H1 (cell line): ENCODE results near the gene HBB. TPM values are rescaled to one million over a fixed set of nuclear protein-coding genes. Genes with fewer than 3 reads are reported as not detected.

Experiments used
- CTCF ChIA-PET: fragments of 300-600 bp; sonication (Branson Sonifier 250); formaldehyde crosslinking; loops from one replicate; lab custom pipeline; 2021; ENCODE audit not compliant: partially characterized antibody; lab: Charles Lee
- POLR2A ChIA-PET: fragments of 300-600 bp; sonication (Branson Sonifier 250); formaldehyde crosslinking; loops from one replicate; lab custom pipeline; 2021; ENCODE audit warnings: inconsistent platforms; ENCODE audit not compliant: partially characterized antibody; lab: Charles Lee
- DNase-seq, 2 experiments: peaks; one replicate each; pipeline versions ENCODE4 v3.0.0 to v3.0.0-alpha.2; 2010 to 2022; ENCODE audit warnings: low spot score in 2 of 2, low read depth in 1 of 2, mixed read lengths in 1 of 2
- FAIRE-seq: peaks from 2 replicates; lab custom pipeline; 2011; peaks lifted over from hg19 to GRCh38; lab: Jason Lieb, UNC
- H2AFZ ChIP-seq: 2 replicates; pipeline ENCODE4 v1.8.1; 2012; ENCODE audit warnings: low read length, inconsistent platforms
- H2AK5ac ChIP-seq: 2 replicates; pipeline ENCODE4 v1.6.1; 2013; ENCODE audit warnings: low read depth, low read length
- H2BK120ac ChIP-seq: replicated peaks from 2 replicates; pipeline ENCODE3; 2013; ENCODE audit warnings: low read depth, low read length, inconsistent platforms
- H2BK12ac ChIP-seq: 2 replicates; pipeline ENCODE4 v1.6.1; 2013; ENCODE audit warnings: low read depth, low read length
- H2BK15ac ChIP-seq: 2 replicates; pipeline ENCODE4 v1.6.1; 2013; ENCODE audit warnings: low read length
- H2BK20ac ChIP-seq: 2 replicates; pipeline ENCODE4 v1.6.1; 2013; ENCODE audit warnings: low read length
- H2BK5ac ChIP-seq: 2 replicates; pipeline ENCODE4 v1.6.1; 2013; ENCODE audit warnings: low read depth, low read length
- H3K14ac ChIP-seq: 2 replicates; pipeline ENCODE4 v1.6.1; 2013; ENCODE audit warnings: inconsistent platforms; ENCODE audit not compliant: insufficient read length
- H3K18ac ChIP-seq: 2 replicates; pipeline ENCODE4 v1.6.1; 2013; ENCODE audit warnings: low read length; ENCODE audit errors: extremely low read depth
- H3K23ac ChIP-seq: 2 replicates; pipeline ENCODE4 v1.6.1; 2013; ENCODE audit warnings: inconsistent platforms; ENCODE audit not compliant: insufficient read length
- H3K23me2 ChIP-seq: 2 replicates; pipeline ENCODE4 v1.6.1; 2013; ENCODE audit warnings: low read depth, low read length
- H3K27ac ChIP-seq: 2 replicates; pipeline ENCODE4 v1.6.1; 2011; ENCODE audit warnings: low read depth, low read length, inconsistent platforms
- H3K27me3 ChIP-seq, 4 experiments: replicated peaks in 1 of 4; 1 replicate in 1 of 4; 2 replicates in 3 of 4; pipeline versions ENCODE4 v1.6.1 to v1.8.1; 2011 to 2013; ENCODE audit warnings: low read length in 3 of 4, mild to moderate bottlenecking in 3 of 4, inconsistent platforms in 2 of 4, mixed read lengths in 2 of 4, moderate library complexity in 1 of 4; ENCODE audit not compliant: control insufficient read depth in 3 of 4, insufficient read depth in 3 of 4; ENCODE audit errors: extremely low read depth in 1 of 4
- H3K36me3 ChIP-seq, 4 experiments: 2 replicates each; pipeline versions ENCODE4 v1.6.1 to v1.8.1; 2011 to 2013; ENCODE audit warnings: mild to moderate bottlenecking in 4 of 4, low read length in 3 of 4, moderate library complexity in 2 of 4, control low read depth in 1 of 4, inconsistent platforms in 1 of 4; ENCODE audit not compliant: insufficient read depth in 4 of 4, control insufficient read depth in 2 of 4
- H3K4ac ChIP-seq: replicated peaks from 2 replicates; pipeline ENCODE3; 2013; ENCODE audit warnings: low read length, low read depth, mixed read lengths, inconsistent platforms; ENCODE audit not compliant: insufficient read length
- H3K4me1 ChIP-seq, 4 experiments: replicated peaks in 1 of 4; 1 replicate in 1 of 4; 2 replicates in 3 of 4; pipeline versions ENCODE4 v1.6.1 to v1.8.1; 2011 to 2013; ENCODE audit warnings: low read length in 3 of 4, inconsistent platforms in 2 of 4, mixed read lengths in 1 of 4; ENCODE audit not compliant: insufficient read depth in 4 of 4, control insufficient read depth in 3 of 4
- H3K4me2 ChIP-seq, 2 experiments: 2 replicates each; pipeline versions ENCODE4 v1.6.1 to v1.8.1; 2011 to 2013; ENCODE audit warnings: low read depth in 2 of 2, low read length in 2 of 2, control low read depth in 1 of 2, inconsistent platforms in 1 of 2, mild to moderate bottlenecking in 1 of 2; ENCODE audit not compliant: insufficient read depth in 1 of 2
- H3K4me3 ChIP-seq, 4 experiments: fragments of 200-600, 300-600 bp in 1 of 4; sonication (generic), shearing (Covaris generic), sonication (Bioruptor Twin) in 1 of 4; 2 replicates each; pipeline versions ENCODE4 v1.5.1 to v1.8.1; 2011 to 2016; ENCODE audit warnings: low read length in 4 of 4, low read depth in 3 of 4, control low read depth in 2 of 4, inconsistent platforms in 2 of 4, mild to moderate bottlenecking in 2 of 4, mixed read lengths in 1 of 4, moderate library complexity in 1 of 4; ENCODE audit not compliant: insufficient read depth in 2 of 4; ENCODE audit errors: extremely low read depth in 1 of 4
- H3K56ac ChIP-seq: replicated peaks from 2 replicates; pipeline ENCODE3; 2013; ENCODE audit warnings: low read depth, mild to moderate bottlenecking, mixed read lengths, low read length, inconsistent platforms; ENCODE audit not compliant: insufficient read length
- H3K79me1 ChIP-seq: 2 replicates; pipeline ENCODE4 v1.6.1; 2013; ENCODE audit warnings: low read depth, low read length, control low read depth
- H3K79me2 ChIP-seq, 2 experiments: 2 replicates each; pipeline versions ENCODE4 v1.6.1 to v1.8.1; 2012 to 2013; ENCODE audit warnings: low read length in 2 of 2, mild to moderate bottlenecking in 2 of 2, inconsistent platforms in 1 of 2; ENCODE audit not compliant: insufficient read depth in 2 of 2, control insufficient read depth in 1 of 2
- H3K9ac ChIP-seq, 4 experiments: replicated peaks in 1 of 4; 1 replicate in 1 of 4; 2 replicates in 3 of 4; pipeline versions ENCODE4 v1.6.1 to v1.8.1; 2011 to 2013; ENCODE audit warnings: low read depth in 3 of 4, low read length in 3 of 4, control low read depth in 2 of 4, mild to moderate bottlenecking in 2 of 4, moderate library complexity in 2 of 4, inconsistent platforms in 1 of 4; ENCODE audit errors: extremely low read depth in 1 of 4
- H3K9me3 ChIP-seq, 2 experiments: 2 replicates each; pipeline versions ENCODE4 v1.6.1 to v1.8.1; 2012 to 2013; ENCODE audit warnings: mild to moderate bottlenecking in 2 of 2, moderate library complexity in 2 of 2, control low read depth in 1 of 2, inconsistent platforms in 1 of 2, low read depth in 1 of 2, low read length in 1 of 2, mixed read lengths in 1 of 2; ENCODE audit not compliant: insufficient read depth in 2 of 2
- H4K20me1 ChIP-seq, 2 experiments: replicated peaks in 1 of 2; 2 replicates each; pipeline versions ENCODE3 to v1.8.1; 2011 to 2013; ENCODE audit warnings: inconsistent platforms in 2 of 2, low read length in 2 of 2, mild to moderate bottlenecking in 1 of 2; ENCODE audit not compliant: insufficient read depth in 2 of 2, control insufficient read depth in 1 of 2
- H4K5ac ChIP-seq: 2 replicates; pipeline ENCODE4 v1.6.1; 2013; ENCODE audit warnings: low read length, low read depth, mixed read lengths, inconsistent platforms; ENCODE audit not compliant: insufficient read length
- H4K8ac ChIP-seq: 2 replicates; pipeline ENCODE4 v1.8.0; 2013; ENCODE audit warnings: mild to moderate bottlenecking, moderate library complexity, low read length, inconsistent platforms; ENCODE audit not compliant: insufficient read depth; ENCODE audit errors: extremely low read depth
- H4K91ac ChIP-seq: replicated peaks from 2 replicates; pipeline ENCODE3; 2013; ENCODE audit warnings: low read length, mixed read lengths, inconsistent platforms; ENCODE audit not compliant: insufficient read length
- ASH2L ChIP-seq: fragments of 200-600, 300-600 bp; sonication (generic); IDR thresholded peaks from one replicate; pipeline ENCODE4 v1.7.1; 2017; ENCODE audit warnings: low read length
- CHD2 ChIP-seq: IDR thresholded peaks from 2 replicates; pipeline ENCODE4 v1.6.1; 2012; ENCODE audit warnings: low read length, improper control_type of control experiment
- EP300 ChIP-seq, 2 experiments: IDR thresholded peaks; 1 replicate in 1 of 2; 2 replicates in 1 of 2; pipeline ENCODE4 v1.6.1; 2011 to 2012; ENCODE audit warnings: low read depth in 2 of 2, low read length in 2 of 2, mild to moderate bottlenecking in 2 of 2, borderline replicate concordance in 1 of 2, inconsistent platforms in 1 of 2, moderate library complexity in 1 of 2
- GTF2F1 ChIP-seq: IDR thresholded peaks from 2 replicates; pipeline ENCODE4 v1.6.1; 2012; ENCODE audit warnings: low read depth, low read length, improper control_type of control experiment, borderline replicate concordance
- MAFK ChIP-seq: IDR thresholded peaks from 2 replicates; pipeline ENCODE4 v1.6.1; 2012; ENCODE audit warnings: low read depth, mild to moderate bottlenecking, improper control_type of control experiment, low read length
- NANOG ChIP-seq: IDR thresholded peaks from 2 replicates; pipeline ENCODE4 v1.6.1; 2011; ENCODE audit warnings: low read length, low read depth, mild to moderate bottlenecking, inconsistent platforms; ENCODE audit not compliant: insufficient read depth, poor library complexity, severe bottlenecking
- RBBP5 ChIP-seq: IDR thresholded peaks from 2 replicates; pipeline ENCODE4 v1.7.1; 2012; ENCODE audit warnings: low read depth, mild to moderate bottlenecking, inconsistent platforms, low read length, moderate library complexity, borderline replicate concordance
- TAF7 ChIP-seq: optimal IDR thresholded peaks from 2 replicates; pipeline ENCODE3; 2011; ENCODE audit warnings: low read depth, mild to moderate bottlenecking, inconsistent platforms, low read length, moderate library complexity, borderline replicate concordance
- ZNF274 ChIP-seq: IDR thresholded peaks from 2 replicates; pipeline ENCODE4 v1.7.0; 2012; ENCODE audit warnings: low read length, borderline replicate concordance; ENCODE audit errors: extremely low read depth
- WGBS, 2 experiments: shearing (Covaris generic) in 1 of 2; methylation state at CpG; one replicate each; pipeline versions ENCODE4 v1.1.6 to v1.1.7; 2013 to 2015; ENCODE audit warnings: low lambda C conversion rate in 2 of 2, mixed read lengths in 2 of 2, inconsistent platforms in 1 of 2, low coverage in 1 of 2, missing lambda C conversion rate in 1 of 2; ENCODE audit not compliant: insufficient replicate concordance in 2 of 2, insufficient coverage in 1 of 2, insufficient read length in 1 of 2; ENCODE audit errors: extremely low coverage in 1 of 2, missing lambda C conversion rate in 1 of 2; 5-methylcytosine and 5-hydroxymethylcytosine counted together
- polyA plus RNA-seq, 7 experiments: library from polyadenylated mRNA; depleted of rRNA in 3 of 7; stranded (reverse) in 5 of 7; unstranded in 2 of 7; fragments of >200 nt in 5 of 7; fragments of 200-250 nt in 2 of 7; gene quantifications; 1 replicate in 5 of 7; 2 replicates in 1 of 7; 4 replicates in 1 of 7; pipeline versions ENCODE4 v1.2.1 to v1.2.3, GENCODE V29; 2011 to 2013; ENCODE audit warnings: missing spikeins in 2 of 7, mixed read lengths in 2 of 7
- total RNA-seq: library from RNA; stranded (reverse); fragmentation: NEBNext Ultra II Directional; extraction: Animal tissue kit (Norgen Biotek cat#: 25700); gene quantifications from 2 replicates; pipeline ENCODE4 v1.2.1, GENCODE V29; 2021
- TF ChIP-seq, protein P1 (sequence below): IDR thresholded peaks from 2 replicates; pipeline ENCODE4 v1.6.1; 2011; ENCODE audit warnings: low read length, improper control_type of control experiment

HBB gene
- total and polyA plus RNA-seq, 2 of the 8 experiments (the other 6 are each of a cell fraction or from before 2014, with no cell fraction given): not detected

DNA sequence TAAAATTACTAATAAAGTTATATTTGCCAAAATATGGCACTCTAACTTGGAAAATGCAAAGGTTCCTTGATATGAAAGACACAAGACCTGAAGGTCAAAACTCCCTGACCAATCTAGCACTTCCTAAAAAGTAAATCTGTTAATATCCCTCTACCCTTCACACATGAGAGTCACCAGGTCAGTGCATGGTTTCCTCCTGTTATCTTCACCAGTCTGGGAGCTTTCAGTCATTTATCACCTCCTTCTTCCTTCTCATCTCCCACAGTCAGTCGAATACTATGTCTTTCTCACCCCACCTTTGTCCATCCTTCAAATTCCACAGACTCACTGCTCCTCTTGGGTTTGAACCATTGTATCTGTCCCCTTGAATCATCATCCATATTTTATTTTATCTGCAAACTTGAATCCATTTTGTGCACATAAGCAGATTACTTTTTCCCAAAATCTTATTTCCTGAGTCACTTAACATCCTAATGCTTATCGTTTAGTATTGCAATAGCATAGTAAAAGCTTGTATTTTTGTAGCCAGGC is 40.2 kb upstream of the HBB start:
- Histone ChIP-seq H3K36me3 (no peaks in the 10 kb centered on the region), H3K23ac (no peak overlapping the region), H3K18ac (no peak overlapping the region), H2BK15ac (no peak overlapping the region), H2BK5ac (no peak overlapping the region), H3K79me1 (no peaks in the 10 kb centered on the region), H2BK12ac (no peak overlapping the region), H3K9me3 (no peaks in the 10 kb centered on the region), H4K20me1 (no peaks in the 10 kb centered on the region), H3K4me1 (no peaks in the 10 kb centered on the region), H3K9ac (no peak overlapping the region), H4K91ac (no peak overlapping the region)
- POLR2A ChIA-PET: no interaction called here
- TF ChIP-seq RBBP5 (no peak), GTF2F1 (no peak), NANOG (no peak), MAFK (no peak), EP300 (IDR thresholded peaks at IDR 0.05; ENCODE audit: borderline replicate concordance in 1 of 2, low read depth in 2 of 2, low read length in 2 of 2) (no peak), ASH2L (no peak), TAF7 (no peak), CHD2 (no peak), ZNF274 (no peak)
- TF ChIP-seq, protein P1, sequence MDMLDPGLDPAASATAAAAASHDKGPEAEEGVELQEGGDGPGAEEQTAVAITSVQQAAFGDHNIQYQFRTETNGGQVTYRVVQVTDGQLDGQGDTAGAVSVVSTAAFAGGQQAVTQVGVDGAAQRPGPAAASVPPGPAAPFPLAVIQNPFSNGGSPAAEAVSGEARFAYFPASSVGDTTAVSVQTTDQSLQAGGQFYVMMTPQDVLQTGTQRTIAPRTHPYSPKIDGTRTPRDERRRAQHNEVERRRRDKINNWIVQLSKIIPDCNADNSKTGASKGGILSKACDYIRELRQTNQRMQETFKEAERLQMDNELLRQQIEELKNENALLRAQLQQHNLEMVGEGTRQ: no peak
- TF ChIP-seq, all 59 proteins: peak for 0
- H4K8ac ChIP-seq: no peak overlapping the region
- no peak overlapping the region for H3K27ac ChIP-seq
- H4K5ac ChIP-seq: no peak overlapping the region
- no peaks in the 10 kb centered on the region for H3K79me2 ChIP-seq
- FAIRE-seq (no peak), DNase-seq (no peak)
- H3K4ac ChIP-seq: no peak overlapping the region
- no peak overlapping the region for H3K4me3 ChIP-seq
- H2AFZ ChIP-seq: no peak overlapping the region
- CTCF ChIA-PET: no interaction called here
- H3K14ac ChIP-seq: no peak overlapping the region
- 85% methylated on average over 2 of the region's 2 CpGs; no CpG with 5 or more reads in 1 of the 2 experiments for WGBS, 2 experiments
- H2BK120ac ChIP-seq: no peak overlapping the region
- H3K56ac ChIP-seq: no peak overlapping the region
- no peak overlapping the region for H3K4me2 ChIP-seq
- no peaks in the 10 kb centered on the region for H3K27me3 ChIP-seq
- no peaks in the 10 kb centered on the region for H3K23me2 ChIP-seq
- no peak overlapping the region for H2BK20ac ChIP-seq
- no peak overlapping the region for H2AK5ac ChIP-seq
